ENCODE data around the gene RPL37A. TPM values are rescaled to one million over a fixed set of nuclear protein-coding genes. Genes with fewer than 3 reads are reported as not detected.
A peak's percentile ranks its signal among the peaks of the same experiment; 100 is the strongest.

RPL37A gene
- total and polyA plus RNA-seq, 9 of the 15 experiments (the other 6 are each of a cell fraction or from before 2014, with no cell fraction given) = 1,938 to 3,349 (median 2,436) TPM

DNA sequence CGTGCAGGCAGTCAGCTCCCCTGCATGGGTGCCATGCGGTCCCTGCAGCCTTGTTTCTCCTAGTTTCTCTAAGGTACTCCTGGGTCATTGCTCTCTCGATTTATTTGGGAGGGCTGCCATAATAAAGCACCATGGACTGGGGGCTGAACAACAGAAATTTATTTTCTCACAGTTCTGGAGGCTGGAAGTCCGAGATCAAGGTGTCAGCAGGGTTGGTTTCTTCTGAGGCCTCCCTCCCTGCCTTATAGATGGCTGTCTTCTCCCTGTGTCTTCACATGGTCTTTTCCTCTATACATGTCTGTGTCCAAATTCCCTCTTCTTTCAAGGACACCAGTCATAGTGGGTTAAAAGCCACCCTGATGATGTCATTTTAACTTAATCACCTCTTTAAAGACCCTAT lies 40.5 kb downstream of the RPL37A start:
- no peaks in the 10 kb centered on the region for H3K9me1 ChIP-seq (ENCODE audit: control insufficient read depth, insufficient read depth, low read length)
- H3K27me3 ChIP-seq (ENCODE audit: control insufficient read depth in 2 of 2, insufficient read depth in 2 of 2, low read length in 2 of 2) = peaks cover 0 to 35% of the 10 kb centered on the region in 2 experiments; a peak in 2 of 5 replicates
- no peak overlapping the region for H3K4me3 ChIP-seq
- in situ Hi-C loops (cut with MboI) = loop anchor here (25.0 kb wide), 1 partner anchor 973 kb away; no protein-coding TSS in a partner anchor
- CTCF ChIA-PET (ENCODE audit: low intra/inter-chr PET ratio) = no interaction called here
- no peaks in the 10 kb centered on the region for H3K36me3 ChIP-seq (ENCODE audit: control insufficient read depth, insufficient read depth, low read length)
- H3K9me3 ChIP-seq (replicated peaks; ENCODE audit: control insufficient read depth, insufficient read depth, low read depth, low read length) = no peaks in the 10 kb centered on the region
- no peak for ATAC-seq
- TF ChIP-seq WHSC1 (IDR thresholded peaks at IDR 0.05; ENCODE audit: low read length) = no peak
- TF ChIP-seq, protein P1, sequence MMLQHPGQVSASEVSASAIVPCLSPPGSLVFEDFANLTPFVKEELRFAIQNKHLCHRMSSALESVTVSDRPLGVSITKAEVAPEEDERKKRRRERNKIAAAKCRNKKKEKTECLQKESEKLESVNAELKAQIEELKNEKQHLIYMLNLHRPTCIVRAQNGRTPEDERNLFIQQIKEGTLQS (IDR thresholded peaks at IDR 0.05) = peak; percentile 38; the same call in 1 of the 2 replicates
- TF ChIP-seq, protein P1 (CRISPR knock-in tag; conservative IDR thresholded peaks at IDR 0.05) = no peak
- POLR2A ChIA-PET = no interaction called here
- intact Hi-C loops (cut with micrococcal nuclease) = no loop called here
- no peaks in the 10 kb centered on the region for H4K20me1 ChIP-seq (replicated peaks; ENCODE audit: control insufficient read depth, insufficient read depth, low read length)
- no peak overlapping the region for H3K27ac ChIP-seq (ENCODE audit: extremely low read depth, low read depth, low read length)
- no TSS peak for BruUV-seq (replicated peaks)
- WGBS (ENCODE audit: insufficient coverage, low coverage, missing lambda C conversion rate) = 0% methylated on average over 4 of the region's 4 CpGs
- FAIRE-seq = no peak
- no peak overlapping the region for H2AFZ ChIP-seq (ENCODE audit: low read depth, low read length)
- no peak overlapping the region for H3K9ac ChIP-seq (ENCODE audit: insufficient read depth in 1 of 2, low read depth in 2 of 2, low read length in 2 of 2)
- no peaks in the 10 kb centered on the region for H3K79me2 ChIP-seq (ENCODE audit: control insufficient read depth, insufficient read depth, low read length)
- no peaks in the 10 kb centered on the region; a peak in 1 of 5 replicates for H3K4me1 ChIP-seq (replicated peaks in 1 of 2; ENCODE audit: control insufficient read depth in 2 of 2, insufficient read depth in 2 of 2, low read length in 2 of 2)
- no peak for DNase-seq (ENCODE audit: extremely low read depth in 1 of 4, low spot score in 3 of 4)
- no peak overlapping the region for H3K4me2 ChIP-seq (ENCODE audit: insufficient read depth, low read length)

DNA sequence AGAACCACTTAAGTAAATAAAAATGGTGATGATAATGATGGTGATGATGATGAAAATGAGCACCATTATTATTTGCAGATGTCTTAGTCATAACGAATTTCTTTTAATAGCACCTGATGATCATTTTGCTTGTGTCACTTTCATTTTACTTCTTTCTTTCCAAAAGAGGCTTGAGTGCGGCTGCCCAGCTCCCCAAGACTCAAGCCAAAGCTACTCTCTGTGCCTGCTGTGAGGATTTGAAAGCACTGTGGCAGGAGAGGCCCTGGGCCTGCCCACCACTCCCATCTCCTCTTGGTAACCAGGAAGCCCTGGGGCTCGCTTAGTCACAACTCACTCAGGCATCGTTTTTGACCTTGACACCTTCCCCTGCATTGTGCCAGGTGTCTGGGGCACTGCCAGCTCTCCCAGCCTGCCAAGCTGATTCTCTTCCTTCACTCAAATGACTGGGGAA lies 41.2 kb downstream of the RPL37A start:
- Histone ChIP-seq H3K9ac (ENCODE audit: insufficient read depth in 1 of 2, low read depth in 2 of 2, low read length in 2 of 2) (no peak overlapping the region), H2AFZ (ENCODE audit: low read depth, low read length) (no peak overlapping the region), H3K79me2 (ENCODE audit: control insufficient read depth, insufficient read depth, low read length) (no peaks in the 10 kb centered on the region), H3K4me3 (no peak overlapping the region), H3K27ac (ENCODE audit: extremely low read depth, low read depth, low read length) (no peak overlapping the region), H3K9me3 (replicated peaks; ENCODE audit: control insufficient read depth, insufficient read depth, low read depth, low read length) (no peaks in the 10 kb centered on the region), H3K9me1 (ENCODE audit: control insufficient read depth, insufficient read depth, low read length) (no peaks in the 10 kb centered on the region), H4K20me1 (replicated peaks; ENCODE audit: control insufficient read depth, insufficient read depth, low read length) (no peaks in the 10 kb centered on the region), H3K4me1 (replicated peaks in 1 of 2; ENCODE audit: control insufficient read depth in 2 of 2, insufficient read depth in 2 of 2, low read length in 2 of 2) (no peaks in the 10 kb centered on the region; a peak in 1 of 5 replicates), H3K4me2 (ENCODE audit: insufficient read depth, low read length) (no peak overlapping the region), H3K36me3 (ENCODE audit: control insufficient read depth, insufficient read depth, low read length) (no peaks in the 10 kb centered on the region), H3K27me3 (ENCODE audit: control insufficient read depth in 2 of 2, insufficient read depth in 2 of 2, low read length in 2 of 2) (peaks cover 0 to 39% of the 10 kb centered on the region in 2 experiments; a peak in 2 of 5 replicates)
- WGBS (ENCODE audit: insufficient coverage, low coverage, missing lambda C conversion rate) = 0% methylated on average over 3 of the region's 4 CpGs
- CTCF ChIA-PET (ENCODE audit: low intra/inter-chr PET ratio) = no interaction called here
- ATAC-seq = no peak
- no peak for DNase-seq (ENCODE audit: extremely low read depth in 1 of 4, low spot score in 3 of 4)
- no TSS peak for BruUV-seq (replicated peaks)
- FAIRE-seq = no peak
- in situ Hi-C loops (cut with MboI) (loop anchor here (25.0 kb wide), 1 partner anchor 972 kb away; no protein-coding TSS in a partner anchor), intact Hi-C loops (cut with micrococcal nuclease) (no loop called here)
- POLR2A ChIA-PET = no interaction called here
- TF ChIP-seq ELF2 (CRISPR knock-in tag; IDR thresholded peaks at IDR 0.05) (no peak), ZNF561 (CRISPR knock-in tag; conservative IDR thresholded peaks at IDR 0.05) (no peak), SETDB1 (IDR thresholded peaks at IDR 0.05; ENCODE audit: low read length) (no peak), TCF3 (CRISPR knock-in tag; IDR thresholded peaks at IDR 0.05) (no peak), ZC3H8 (IDR thresholded peaks at IDR 0.05) (no peak)
